GM12891 (cell line): ENCODE data around the gene CELF2.
A peak's percentile ranks its signal among the peaks of the same experiment; 100 is the strongest.

Experiments
- DNase-seq: peaks from one replicate; pipeline ENCODE4 v3.0.0; 2011; ENCODE audit warnings: low spot score; ENCODE audit not compliant: insufficient read length
- FAIRE-seq: peaks from 2 replicates; lab custom pipeline; 2011; peaks lifted over from hg19 to GRCh38; lab: Jason Lieb, UNC
- PAX5 ChIP-seq: IDR thresholded peaks from 2 replicates; pipeline ENCODE4 v1.6.1; 2011; ENCODE audit warnings: low read length, moderate library complexity, mild to moderate bottlenecking; ENCODE audit not compliant: insufficient read depth, severe bottlenecking
- POLR2A ChIP-seq: IDR thresholded peaks from 2 replicates; pipeline ENCODE4 v1.6.1; 2011; ENCODE audit warnings: low read depth, low read length, control low read depth
- POLR2AphosphoS5 ChIP-seq: IDR thresholded peaks from 2 replicates; pipeline ENCODE4 v1.6.1; 2011; ENCODE audit warnings: low read depth, low read length, control low read depth
- POU2F2 ChIP-seq: IDR thresholded peaks from 2 replicates; pipeline ENCODE4 v1.6.1; 2011; ENCODE audit warnings: low read depth, mild to moderate bottlenecking, control low read depth, low read length, moderate library complexity
- SPI1 ChIP-seq: IDR thresholded peaks from 2 replicates; pipeline ENCODE4 v1.6.1; 2011; ENCODE audit warnings: low read depth, low read length, control low read depth
- TAF1 ChIP-seq: IDR thresholded peaks from 2 replicates; pipeline ENCODE4 v1.6.1; 2011; ENCODE audit warnings: low read depth, low read length, control low read depth

Gene CELF2

DNA sequence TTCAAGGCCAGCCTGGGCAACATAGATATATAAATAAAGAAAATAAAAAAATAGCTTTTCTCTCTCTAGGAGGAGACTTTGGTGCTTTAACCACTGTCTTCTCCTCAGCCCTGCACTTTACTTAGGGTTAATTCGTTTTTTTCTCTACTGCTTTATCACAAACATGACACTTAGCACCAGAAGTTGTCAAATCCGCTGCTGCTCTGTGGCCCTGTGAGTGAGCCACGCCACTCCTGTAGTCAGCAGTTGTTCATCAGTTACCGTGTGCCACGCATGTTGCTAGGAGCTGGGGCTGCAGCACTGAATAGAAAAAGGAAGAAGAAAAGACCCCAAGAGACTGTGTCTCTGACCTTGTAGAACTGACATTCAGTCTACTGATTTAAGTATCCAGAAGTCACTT is 232.6 kb downstream of the CELF2 start:
- FAIRE-seq (no peak), DNase-seq (no peak)
- TF ChIP-seq POLR2AphosphoS5 (no peak), TAF1 (no peak), POLR2A (no peak)

DNA sequence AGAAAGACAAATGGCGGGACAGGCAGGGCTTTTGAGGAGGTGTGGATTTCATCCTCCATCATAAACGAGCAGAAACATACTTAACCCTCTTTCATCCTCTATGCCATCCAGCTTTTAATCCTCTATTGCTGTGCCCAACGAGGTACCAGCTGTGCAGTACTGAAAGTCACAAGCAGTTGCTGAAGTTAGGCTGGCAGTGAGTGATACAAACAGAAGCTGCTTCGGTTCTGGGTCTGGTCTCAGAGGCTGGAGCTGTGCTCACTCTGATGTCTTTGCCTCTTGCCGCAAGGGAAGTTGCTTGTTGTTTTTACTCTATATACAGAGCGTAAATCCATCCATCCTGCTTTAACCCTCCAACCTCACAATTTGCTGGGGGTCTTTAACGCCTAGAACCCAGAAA is 235.2 kb downstream of the CELF2 start:
- DNase-seq (no peak), FAIRE-seq (no peak)
- TF ChIP-seq PAX5 (no peak), POLR2A (no peak), POLR2AphosphoS5 (no peak), SPI1 (no peak), POU2F2 (no peak), TAF1 (no peak)

DNA sequence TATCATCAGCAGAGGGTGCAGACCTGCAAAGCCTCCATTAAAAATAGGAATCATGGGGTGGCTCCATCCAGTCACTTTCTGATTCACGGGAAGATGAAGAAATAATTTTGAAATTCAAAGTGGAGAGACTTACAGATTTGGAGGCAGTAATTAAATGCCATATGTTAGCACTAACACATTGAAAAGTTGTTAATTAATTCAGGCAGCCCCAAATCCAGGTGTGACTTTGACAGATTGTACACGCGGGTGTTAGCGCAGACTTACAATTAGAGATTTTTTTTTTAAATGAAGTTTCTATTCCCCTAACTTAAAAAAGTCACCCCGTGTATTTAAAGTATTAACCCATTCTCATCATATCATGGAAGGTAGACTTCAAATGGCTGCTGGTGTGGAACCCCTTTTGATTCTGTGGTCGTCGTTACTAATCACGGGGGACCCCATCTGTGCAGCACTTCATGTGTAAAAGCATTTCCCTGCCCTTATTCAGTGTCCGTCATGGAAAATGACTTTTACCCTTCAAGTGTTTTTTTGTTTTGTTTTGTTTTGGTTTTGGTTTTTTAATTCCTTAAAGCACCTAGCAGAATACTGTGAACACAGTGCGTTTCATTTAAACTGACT is 235.8 kb downstream of the CELF2 start:
- TF ChIP-seq SPI1 (no peak), POU2F2 (no peak), PAX5 (no peak), POLR2AphosphoS5 (no peak), POLR2A (no peak), TAF1 (no peak)
- DNase-seq: no peak
- FAIRE-seq: no peak

DNA sequence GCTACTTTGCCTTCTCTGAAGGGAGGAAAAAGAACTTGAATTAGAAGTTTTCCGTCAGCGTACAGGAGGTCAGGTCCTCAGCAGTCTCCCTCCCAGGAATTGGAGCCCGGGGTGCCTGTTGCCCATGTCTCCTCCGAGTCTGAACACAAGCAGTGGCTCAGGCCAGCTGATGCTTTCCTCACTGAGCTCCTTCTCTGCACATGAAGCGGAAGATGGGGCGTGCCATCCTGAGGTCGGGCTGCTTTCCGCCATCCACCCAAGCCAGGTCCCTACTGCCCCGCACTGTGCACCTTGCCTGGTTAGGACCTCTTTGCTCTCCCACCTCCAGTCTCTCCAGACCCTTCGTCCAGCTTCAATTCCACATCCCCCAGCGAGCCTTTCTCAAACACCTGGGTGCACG is 237.5 kb downstream of the CELF2 start:
- no peak for TF ChIP-seq PAX5
- no peak for TF ChIP-seq POLR2AphosphoS5
- no peak for TF ChIP-seq SPI1
- TF ChIP-seq POU2F2: no peak
- TF ChIP-seq TAF1: no peak
- no peak for TF ChIP-seq POLR2A
- no peak for FAIRE-seq
- DNase-seq: no peak

DNA sequence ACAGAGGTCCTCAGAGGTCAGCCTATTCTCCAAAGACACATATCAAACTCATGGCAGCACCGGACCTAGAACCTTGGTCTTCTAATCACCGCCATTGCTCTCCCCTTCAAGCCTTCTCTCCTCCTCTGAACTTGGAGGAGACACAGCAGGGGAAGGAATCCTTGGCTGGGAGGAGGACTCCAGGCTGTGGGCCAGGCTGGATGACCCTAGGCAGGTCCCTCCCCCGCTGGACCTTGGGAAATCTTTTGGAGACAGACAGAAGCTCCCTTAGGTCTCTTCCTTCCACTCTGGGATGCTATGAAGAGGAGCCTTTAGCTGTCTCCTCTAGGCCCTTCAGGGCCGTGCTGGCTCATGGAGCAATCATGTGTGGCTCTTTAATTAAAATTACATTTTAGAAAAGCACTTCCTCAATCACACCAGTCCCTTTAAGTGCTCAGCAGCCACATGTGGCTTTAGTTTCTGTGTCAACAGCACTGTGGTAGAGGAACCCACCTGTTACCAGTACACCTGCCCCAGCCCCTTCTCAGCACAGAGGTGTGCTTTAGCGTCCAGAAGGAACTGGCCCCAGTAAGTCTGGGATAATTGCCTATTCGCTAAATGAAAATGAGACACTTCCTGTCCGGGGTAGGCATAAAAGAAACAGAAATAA is 238.2 kb downstream of the CELF2 start:
- DNase-seq: no peak
- FAIRE-seq: peak; percentile 76
- peak; percentile 84 for TF ChIP-seq SPI1
- TF ChIP-seq POLR2A: no peak

DNA sequence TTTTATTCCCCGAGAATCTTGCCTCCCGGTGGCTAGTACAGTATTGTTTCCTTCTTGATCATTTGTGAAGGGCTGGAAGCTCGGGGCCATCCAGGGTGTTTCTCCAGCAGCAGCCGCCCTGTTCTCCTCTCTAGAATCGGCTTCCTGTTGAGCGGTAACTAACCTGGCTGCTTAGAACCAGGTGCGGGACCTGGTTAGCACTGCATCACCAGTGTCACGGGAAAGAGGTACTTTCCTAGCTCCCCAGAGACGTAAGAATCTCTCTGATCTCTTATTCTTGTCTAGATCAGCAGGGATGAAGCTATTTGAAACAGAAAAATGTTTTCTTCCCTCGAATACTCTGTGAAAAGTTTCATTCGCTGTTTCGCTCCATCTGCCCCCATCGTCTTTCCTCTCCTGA is 239.2 kb downstream of the CELF2 start:
- DNase-seq: no peak
- no peak for TF ChIP-seq POU2F2
- TF ChIP-seq SPI1: no peak
- TF ChIP-seq POLR2AphosphoS5: no peak
- no peak for TF ChIP-seq TAF1
- no peak for TF ChIP-seq PAX5
- no peak for TF ChIP-seq POLR2A
- no peak for FAIRE-seq

DNA sequence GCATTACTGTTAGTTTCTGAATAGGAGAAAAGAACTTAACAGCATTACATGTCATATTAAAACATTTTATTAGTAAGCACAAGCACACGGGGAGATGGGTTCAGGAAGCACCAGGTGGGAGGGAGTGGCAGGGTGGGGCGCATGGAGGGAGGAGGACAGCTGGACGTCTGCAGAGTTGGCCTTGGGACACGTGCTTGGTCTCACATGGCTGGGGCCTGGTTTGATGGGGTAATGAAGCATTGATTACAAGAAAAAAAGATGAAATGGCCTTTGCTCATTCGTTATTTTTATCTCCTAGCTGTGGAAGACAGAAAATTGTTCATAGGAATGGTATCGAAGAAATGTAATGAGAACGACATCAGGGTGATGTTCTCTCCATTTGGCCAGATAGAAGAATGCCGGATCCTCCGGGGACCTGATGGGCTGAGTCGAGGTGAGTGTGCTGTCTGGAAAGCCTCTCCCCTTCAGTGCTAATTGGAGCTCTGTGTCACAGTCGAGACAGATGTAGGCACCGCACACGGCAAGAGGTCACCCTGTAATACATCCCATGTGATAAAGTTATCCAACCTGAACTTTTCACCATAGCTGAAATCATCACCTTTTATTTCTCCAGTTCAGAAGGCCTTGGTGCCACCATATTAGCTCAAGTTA is 239.9 kb downstream of the CELF2 start:
- TF ChIP-seq POLR2AphosphoS5 (no peak; the same call in 1 of the 2 replicates), POLR2A (no peak), TAF1 (no peak), PAX5 (no peak), POU2F2 (no peak), SPI1 (no peak)
- no peak for DNase-seq
- FAIRE-seq: peak; percentile 84

DNA sequence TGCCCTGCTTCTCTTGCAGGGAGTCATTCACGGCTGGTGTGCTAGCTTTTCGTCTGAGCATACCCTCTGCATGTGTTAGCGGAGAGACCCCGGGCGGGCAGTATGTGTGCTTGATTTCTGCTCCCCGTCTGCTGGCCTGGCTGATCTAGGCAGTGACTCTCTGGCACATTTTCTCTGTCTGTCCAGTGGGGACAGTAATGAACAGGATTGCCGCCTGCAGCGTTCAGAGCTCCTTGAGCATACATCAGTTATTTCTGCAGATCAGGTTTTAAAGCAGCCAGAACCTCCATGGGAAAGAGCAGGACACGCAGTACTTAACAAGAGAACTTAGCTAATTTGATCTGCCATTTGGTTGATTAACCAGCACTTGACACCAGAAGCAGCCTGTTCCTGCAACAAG is 242.5 kb downstream of the CELF2 start:
- DNase-seq: no peak
- peak; percentile 54 for FAIRE-seq
- TF ChIP-seq SPI1 (no peak), POLR2AphosphoS5 (no peak), PAX5 (no peak), TAF1 (no peak), POU2F2 (no peak), POLR2A (no peak)

DNA sequence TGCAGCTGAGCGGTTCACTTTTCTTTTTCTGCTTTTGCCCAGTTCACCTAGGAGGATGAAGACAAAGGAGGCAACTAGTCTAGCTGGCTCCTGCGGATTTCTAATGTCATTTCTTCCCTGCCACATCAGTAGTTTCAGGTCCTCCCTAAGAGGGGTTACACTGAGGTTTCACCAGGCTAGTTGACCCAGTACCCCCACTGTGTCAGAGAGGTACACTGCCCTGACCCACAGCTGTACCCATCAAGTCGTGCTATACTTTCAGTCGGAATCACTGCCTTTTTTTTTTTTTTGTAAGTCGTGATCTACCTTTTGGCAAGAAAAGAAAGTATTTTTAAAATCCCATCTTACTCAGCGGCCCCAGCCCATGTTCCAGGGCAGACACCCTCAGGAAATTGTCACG is 243.5 kb downstream of the CELF2 start:
- no peak for DNase-seq
- no peak for TF ChIP-seq POU2F2
- no peak for TF ChIP-seq POLR2A
- no peak for TF ChIP-seq TAF1
- no peak for TF ChIP-seq PAX5
- no peak for TF ChIP-seq SPI1
- TF ChIP-seq POLR2AphosphoS5: no peak
- no peak for FAIRE-seq

DNA sequence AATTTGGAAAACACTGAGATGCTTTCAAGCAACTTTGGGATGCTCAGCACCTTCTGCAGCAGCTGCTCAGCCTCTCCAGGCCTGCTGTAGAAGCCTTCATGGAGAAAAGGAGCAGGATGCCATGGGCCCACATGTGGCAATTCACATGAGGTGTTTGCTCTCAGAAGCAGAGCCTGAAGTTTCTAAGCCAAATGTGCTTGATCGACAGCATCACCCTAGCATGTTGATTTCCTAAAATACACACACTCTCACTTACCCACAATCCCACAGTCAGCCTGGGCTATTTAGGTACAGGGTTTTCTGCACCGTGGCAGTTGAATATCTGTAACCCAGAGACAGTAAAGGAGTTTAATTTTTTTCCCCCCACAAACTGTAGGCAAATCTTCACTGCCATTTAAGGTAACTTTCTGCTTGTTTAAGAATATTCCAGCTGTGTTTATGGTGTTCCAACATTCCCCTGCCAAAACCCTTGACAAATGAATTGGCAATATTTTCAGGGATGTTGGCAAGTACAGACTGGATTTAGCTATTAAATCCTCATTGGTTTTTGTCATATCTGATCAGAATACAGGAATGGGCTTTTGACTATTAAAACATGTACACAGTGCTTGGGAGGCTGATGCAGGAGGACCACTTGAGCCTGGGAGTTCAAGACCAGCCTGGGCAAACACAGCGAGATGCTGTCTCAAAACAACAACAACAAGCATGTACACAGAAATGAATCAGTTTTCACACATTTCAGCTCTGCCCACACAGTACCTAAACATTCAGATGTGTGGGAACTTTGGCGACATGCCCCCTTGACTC is 244.2 kb downstream of the CELF2 start:
- FAIRE-seq (peak; percentile 93), DNase-seq (no peak)
- TF ChIP-seq POLR2AphosphoS5: peak; percentile 48; the same call in 1 of the 2 replicates
- no peak for TF ChIP-seq TAF1
- peak; percentile 41; the same call in 1 of the 2 replicates for TF ChIP-seq POLR2A
